Esophagus squamous epithelium (tissue), 4 donors: ENCODE data around the gene UTP4.

Experiments
- POLR2A ChIP-seq, 4 donors: fragments of 450-650 bp; IDR thresholded peaks; one replicate each; pipeline ENCODE4 v1.6.1; 2017; ENCODE audit warnings: antibody characterized with exemption in 4 of 4, mild to moderate bottlenecking in 4 of 4, moderate library complexity in 3 of 4
- TF ChIP-seq, protein P1 (sequence below), 6 experiments: fragments of 450-650 bp in 4 of 6; fragments of 200-600 bp in 2 of 6; sonication (generic) in 2 of 6; IDR thresholded peaks; one replicate each; pipeline ENCODE4 v1.5.1; 2016 to 2019; ENCODE audit warnings: antibody characterized with exemption in 6 of 6, mild to moderate bottlenecking in 4 of 6, moderate library complexity in 4 of 6

DNA sequence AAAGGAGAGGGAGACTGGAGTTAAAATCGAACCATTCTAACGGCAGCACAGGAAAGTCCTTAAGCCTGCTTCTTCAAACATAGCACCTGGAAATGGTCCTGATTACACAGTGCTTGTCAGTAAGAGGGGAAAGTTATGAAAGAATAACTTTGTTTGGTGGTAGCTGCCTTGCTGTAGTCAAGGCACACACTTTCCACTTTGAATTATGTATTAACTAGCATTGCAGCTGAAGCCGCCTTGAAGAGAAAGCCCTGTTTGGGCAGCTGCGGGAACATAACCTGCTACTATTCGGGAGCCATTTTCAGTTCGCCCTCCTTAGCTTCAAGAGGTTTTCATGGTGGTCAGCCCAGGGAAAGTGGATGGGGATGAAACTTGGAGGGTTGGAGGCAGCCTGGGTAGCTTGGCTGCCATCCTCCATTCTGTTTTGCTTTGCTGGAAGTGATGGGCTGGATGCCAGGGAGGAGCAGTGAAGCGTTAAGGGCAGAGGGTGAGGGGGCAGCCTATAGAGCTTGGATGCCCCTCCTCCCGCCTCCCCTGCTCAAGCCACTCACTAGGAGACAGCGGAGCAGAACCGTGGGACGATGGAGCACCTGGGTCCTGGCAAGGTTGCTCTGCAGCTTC, 32.3 kb upstream of the UTP4 start:
- TF ChIP-seq, protein P1, sequence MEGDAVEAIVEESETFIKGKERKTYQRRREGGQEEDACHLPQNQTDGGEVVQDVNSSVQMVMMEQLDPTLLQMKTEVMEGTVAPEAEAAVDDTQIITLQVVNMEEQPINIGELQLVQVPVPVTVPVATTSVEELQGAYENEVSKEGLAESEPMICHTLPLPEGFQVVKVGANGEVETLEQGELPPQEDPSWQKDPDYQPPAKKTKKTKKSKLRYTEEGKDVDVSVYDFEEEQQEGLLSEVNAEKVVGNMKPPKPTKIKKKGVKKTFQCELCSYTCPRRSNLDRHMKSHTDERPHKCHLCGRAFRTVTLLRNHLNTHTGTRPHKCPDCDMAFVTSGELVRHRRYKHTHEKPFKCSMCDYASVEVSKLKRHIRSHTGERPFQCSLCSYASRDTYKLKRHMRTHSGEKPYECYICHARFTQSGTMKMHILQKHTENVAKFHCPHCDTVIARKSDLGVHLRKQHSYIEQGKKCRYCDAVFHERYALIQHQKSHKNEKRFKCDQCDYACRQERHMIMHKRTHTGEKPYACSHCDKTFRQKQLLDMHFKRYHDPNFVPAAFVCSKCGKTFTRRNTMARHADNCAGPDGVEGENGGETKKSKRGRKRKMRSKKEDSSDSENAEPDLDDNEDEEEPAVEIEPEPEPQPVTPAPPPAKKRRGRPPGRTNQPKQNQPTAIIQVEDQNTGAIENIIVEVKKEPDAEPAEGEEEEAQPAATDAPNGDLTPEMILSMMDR (IDR thresholded peaks at IDR 0.05), result no peak
- TF ChIP-seq POLR2A (IDR thresholded peaks at IDR 0.05), result no peak
